Measurements from ENCODE around the gene SFI1. TPM values are rescaled to one million over a fixed set of nuclear protein-coding genes. Genes with fewer than 3 reads are reported as not detected.

The SFI1 gene
- total RNA-seq, 4 donors from 2014 or later: 10.2 to 44.1 (median 33.3) TPM

- Histone ChIP-seq H3K4me3 (no peak overlapping the region), H3K27me3 (no peaks in the 10 kb centered on the region), H3K36me3 (no peaks in the 10 kb centered on the region), H3K27ac (no peak overlapping the region), H3K9me3 (no peaks in the 10 kb centered on the region), H3K4me1 (no peaks in the 10 kb centered on the region)
- peak; percentile 63 to 64 for DNase-seq
- intact Hi-C loops (cut with DNase I; ENCODE audit: low total_unique reads): no loop called here
- TF ChIP-seq CTCF (IDR thresholded peaks at IDR 0.05) (peak; percentile 46 to 80 (median 57)), POLR2A (IDR thresholded peaks at IDR 0.05) (no peak)
Measured at GRCh38 chr22:31561238-31561887, 65.0 kb downstream of the SFI1 start.

- H3K27ac ChIP-seq: no peak overlapping the region
Measured at GRCh38 chr22:31561970-31562369, 65.6 kb downstream of the SFI1 start.

GRCh38 chr22:31566484-31566883 is 70.1 kb downstream of the SFI1 start:
- DNase-seq: no peak
- no peak for TF ChIP-seq POLR2A (IDR thresholded peaks at IDR 0.05)
- no peak for TF ChIP-seq CTCF (IDR thresholded peaks at IDR 0.05)

More at GRCh38 chr22:31561970-31562369, 65.6 kb downstream of the SFI1 start:
- no peak for TF ChIP-seq CTCF (IDR thresholded peaks at IDR 0.05)
- no peak for TF ChIP-seq POLR2A (IDR thresholded peaks at IDR 0.05)
- intact Hi-C loops (cut with DNase I; ENCODE audit: low total_unique reads): no loop called here
- Histone ChIP-seq H3K4me3 (no peak overlapping the region), H3K36me3 (no peaks in the 10 kb centered on the region), H3K4me1 (no peaks in the 10 kb centered on the region), H3K27me3 (no peaks in the 10 kb centered on the region), H3K9me3 (no peaks in the 10 kb centered on the region)
- DNase-seq: no peak

GRCh38 chr22:31567196-31567595 is 70.9 kb downstream of the SFI1 start:
- no peaks in the 10 kb centered on the region for H3K36me3 ChIP-seq
- H3K9me3 ChIP-seq: no peaks in the 10 kb centered on the region
- intact Hi-C loops (cut with DNase I; ENCODE audit: low total_unique reads): no loop called here
- no peaks in the 10 kb centered on the region for H3K27me3 ChIP-seq
- DNase-seq: no peak
- no peak overlapping the region for H3K4me3 ChIP-seq
- no peak for TF ChIP-seq POLR2A (IDR thresholded peaks at IDR 0.05)
- TF ChIP-seq CTCF (IDR thresholded peaks at IDR 0.05): no peak
- H3K27ac ChIP-seq: no peak overlapping the region
- no peaks in the 10 kb centered on the region for H3K4me1 ChIP-seq

More at GRCh38 chr22:31566484-31566883, 70.1 kb downstream of the SFI1 start:
- Histone ChIP-seq H3K27me3 (no peaks in the 10 kb centered on the region), H3K36me3 (no peaks in the 10 kb centered on the region), H3K4me3 (no peak overlapping the region), H3K9me3 (no peaks in the 10 kb centered on the region), H3K27ac (no peak overlapping the region), H3K4me1 (no peaks in the 10 kb centered on the region)
- intact Hi-C loops (cut with DNase I; ENCODE audit: low total_unique reads): no loop called here

- Histone ChIP-seq H3K27me3 (no peaks in the 10 kb centered on the region), H3K4me1 (no peaks in the 10 kb centered on the region), H3K4me3 (no peak overlapping the region), H3K27ac (no peak overlapping the region), H3K36me3 (no peaks in the 10 kb centered on the region), H3K9me3 (no peaks in the 10 kb centered on the region)
- intact Hi-C loops (cut with DNase I; ENCODE audit: low total_unique reads): no loop called here
- TF ChIP-seq POLR2A (IDR thresholded peaks at IDR 0.05) (no peak), CTCF (IDR thresholded peaks at IDR 0.05) (no peak)
- no peak for DNase-seq
Measured at GRCh38 chr22:31567702-31568101, 71.4 kb downstream of the SFI1 start.
